ENCODE measurements around the gene HAPLN1.

HAPLN1 gene

GRCh38 chr5:83644301-83644700 is 76.4 kb downstream of the HAPLN1 start:
- DNase-seq (ENCODE audit: low spot score), result no peak
- TF ChIP-seq CTCF (IDR thresholded peaks at IDR 0.05; ENCODE audit: extremely low read depth, missing control alignments), result no peak

DNA sequence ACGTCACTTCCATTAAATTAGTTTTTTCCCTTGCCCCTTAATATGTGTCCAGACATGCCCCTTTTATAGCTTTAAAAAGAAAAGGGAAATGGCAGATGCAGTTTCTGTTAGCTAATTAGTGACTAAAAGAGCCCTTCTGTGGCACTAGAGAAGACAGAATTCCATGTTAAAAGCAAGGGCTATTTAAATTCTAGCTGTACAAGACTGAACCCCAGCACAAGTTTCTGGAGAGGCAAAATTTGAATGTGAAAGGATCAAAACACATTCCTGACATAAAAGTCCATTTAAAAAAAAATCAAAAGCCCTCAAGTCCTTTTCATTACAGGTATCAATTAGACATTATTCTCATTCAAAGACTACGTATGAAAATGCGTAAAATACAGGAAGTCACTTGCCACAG is 78.7 kb downstream of the HAPLN1 start:
- no peak for DNase-seq (ENCODE audit: low spot score)
- TF ChIP-seq CTCF (IDR thresholded peaks at IDR 0.05; ENCODE audit: extremely low read depth, missing control alignments), result no peak

DNA sequence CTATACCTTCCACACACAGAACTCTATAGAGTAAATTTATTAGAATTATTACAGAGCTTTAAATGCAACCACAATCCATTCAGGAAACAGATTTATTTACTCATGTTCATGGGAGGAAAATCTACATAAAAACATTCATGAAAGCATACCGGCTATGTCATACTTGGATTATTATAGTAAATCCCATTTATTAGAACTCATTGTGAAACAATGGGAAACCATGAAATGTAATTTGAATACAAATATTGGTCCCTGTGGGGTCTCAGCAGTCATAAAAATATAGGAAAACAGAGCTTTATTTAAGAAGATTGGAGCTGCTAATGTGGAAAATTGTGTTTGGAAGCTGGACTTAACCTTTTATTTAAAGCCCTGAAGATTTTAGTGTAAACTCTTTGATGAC is 80.7 kb downstream of the HAPLN1 start:
- no peak for DNase-seq (ENCODE audit: low spot score)
- TF ChIP-seq CTCF (IDR thresholded peaks at IDR 0.05; ENCODE audit: extremely low read depth, missing control alignments), result no peak

DNA sequence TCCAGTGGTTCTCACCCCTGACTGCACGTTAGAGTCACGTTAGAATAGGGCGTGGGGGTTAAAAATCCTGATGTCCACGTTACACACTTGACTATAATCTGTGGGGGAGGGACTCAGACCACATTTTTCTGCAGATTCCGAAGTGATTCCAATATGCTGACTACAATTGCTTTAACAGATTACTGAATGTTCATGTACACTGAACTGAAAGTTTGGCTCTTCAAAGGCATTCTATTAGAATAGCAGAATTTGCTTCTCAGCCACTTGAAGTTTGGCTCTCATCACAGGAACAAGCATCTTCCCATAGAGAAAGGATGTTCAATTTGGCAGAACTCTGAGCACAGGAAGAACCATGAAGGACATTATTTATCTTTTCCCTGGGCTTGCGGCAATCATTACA is 84.5 kb downstream of the HAPLN1 start:
- no peak for DNase-seq (ENCODE audit: low spot score)
- TF ChIP-seq CTCF (IDR thresholded peaks at IDR 0.05; ENCODE audit: extremely low read depth, missing control alignments), result no peak

DNA sequence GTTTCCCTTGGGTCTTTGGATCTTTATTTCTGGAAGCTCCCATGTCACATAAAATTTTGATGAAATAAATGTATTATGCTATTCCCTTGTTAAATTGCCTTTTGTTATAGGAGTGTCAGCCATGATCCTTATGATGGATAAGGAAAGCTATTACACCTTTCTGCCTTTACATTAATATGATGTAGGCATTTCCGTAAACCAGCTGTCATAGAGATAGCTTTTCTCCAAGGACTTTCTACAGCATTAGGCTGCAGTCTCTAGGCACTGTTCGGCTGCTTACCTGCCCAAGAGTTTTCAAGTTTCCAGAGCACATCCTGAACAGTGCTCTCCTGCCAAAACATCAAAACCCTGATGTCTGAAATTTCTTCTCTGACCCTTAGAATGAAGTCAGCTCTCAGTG is 87.4 kb downstream of the HAPLN1 start:
- TF ChIP-seq CTCF (IDR thresholded peaks at IDR 0.05; ENCODE audit: extremely low read depth, missing control alignments), result no peak

DNA sequence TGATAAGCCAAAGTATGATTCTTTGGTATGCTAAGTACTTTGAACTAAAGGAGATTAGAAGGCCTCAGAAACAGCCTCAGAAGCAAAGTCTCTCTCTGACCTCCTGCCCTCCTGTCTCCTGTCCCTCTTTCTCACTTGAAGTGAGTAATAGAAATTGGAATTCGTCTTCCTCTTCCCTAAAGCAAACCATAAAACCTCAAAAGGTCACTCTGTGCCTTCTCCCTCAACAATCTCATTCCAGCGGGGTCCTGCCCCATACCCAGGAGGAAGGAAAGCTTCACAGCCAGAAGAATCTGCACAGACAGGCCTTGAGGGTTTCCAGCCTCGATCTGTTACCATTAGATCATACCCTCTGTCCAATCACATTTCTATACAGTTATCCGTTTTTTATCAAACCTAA is 87.8 kb downstream of the HAPLN1 start:
- no peak for TF ChIP-seq CTCF (IDR thresholded peaks at IDR 0.05; ENCODE audit: extremely low read depth, missing control alignments)
- DNase-seq (ENCODE audit: low spot score), result no peak

More for the DNA sequence above, 87.4 kb downstream of the HAPLN1 start:
- no peak for DNase-seq (ENCODE audit: low spot score)

GRCh38 chr5:83628360-83628759 is 92.3 kb downstream of the HAPLN1 start:
- no peak for TF ChIP-seq CTCF (IDR thresholded peaks at IDR 0.05; ENCODE audit: extremely low read depth, missing control alignments)
- no peak for DNase-seq (ENCODE audit: low spot score)

All from GM20000 (cell line).